HK-2 (cell line): Measurements from ENCODE around the gene TPO.
"Not testable (repeated sequence)": the region's sequence is repeated elsewhere in the genome, so short reads cannot be mapped to it uniquely, and the experiment has no call there.

Experiments used
- DNase-seq: peaks from one replicate; pipeline ENCODE4 v3.0.0-alpha.2; 2018; ENCODE audit not compliant: unreplicated experiment

TPO gene

DNA sequence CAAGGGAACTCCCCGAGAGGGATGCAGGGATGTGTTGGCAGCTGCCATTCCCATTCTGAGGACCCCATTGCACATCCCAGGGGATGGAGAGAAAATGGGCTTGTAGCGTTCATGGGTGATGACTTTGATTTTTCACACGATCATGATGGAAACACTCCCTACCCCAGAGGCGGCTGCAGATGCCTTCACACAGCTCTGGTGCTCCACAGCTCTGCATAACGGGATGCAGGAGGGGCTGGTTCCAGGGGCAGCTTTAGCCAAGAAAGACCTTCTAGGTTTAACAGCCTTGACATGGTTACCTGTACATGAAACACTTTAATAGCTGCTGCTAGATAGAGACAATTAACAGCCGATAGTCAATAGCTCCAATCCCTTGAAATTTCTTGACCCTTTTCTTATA lies 88.7 kb downstream of the TPO start:
- DNase-seq, result no peak

DNA sequence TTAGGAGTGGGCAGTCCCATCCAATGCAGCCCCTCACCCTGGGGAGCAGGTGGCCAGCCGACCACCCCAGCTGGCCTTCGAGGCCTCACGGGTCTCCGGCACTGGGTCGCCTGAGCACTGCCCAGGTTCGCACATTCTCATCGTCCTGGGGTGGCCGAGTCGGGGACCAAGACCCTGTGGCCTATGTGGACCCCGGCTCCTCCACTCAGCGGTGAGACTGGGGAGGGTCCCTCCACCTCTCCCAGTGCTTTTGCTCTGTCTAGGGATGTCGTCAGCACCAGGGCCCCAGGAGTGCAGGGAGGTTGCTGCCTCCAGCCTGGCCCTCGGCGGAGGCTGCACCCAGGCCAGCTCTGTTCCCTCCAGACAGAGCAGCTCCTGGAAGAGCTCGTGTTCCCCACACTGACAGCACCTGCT lies 89.6 kb downstream of the TPO start:
- no peak for DNase-seq

DNA sequence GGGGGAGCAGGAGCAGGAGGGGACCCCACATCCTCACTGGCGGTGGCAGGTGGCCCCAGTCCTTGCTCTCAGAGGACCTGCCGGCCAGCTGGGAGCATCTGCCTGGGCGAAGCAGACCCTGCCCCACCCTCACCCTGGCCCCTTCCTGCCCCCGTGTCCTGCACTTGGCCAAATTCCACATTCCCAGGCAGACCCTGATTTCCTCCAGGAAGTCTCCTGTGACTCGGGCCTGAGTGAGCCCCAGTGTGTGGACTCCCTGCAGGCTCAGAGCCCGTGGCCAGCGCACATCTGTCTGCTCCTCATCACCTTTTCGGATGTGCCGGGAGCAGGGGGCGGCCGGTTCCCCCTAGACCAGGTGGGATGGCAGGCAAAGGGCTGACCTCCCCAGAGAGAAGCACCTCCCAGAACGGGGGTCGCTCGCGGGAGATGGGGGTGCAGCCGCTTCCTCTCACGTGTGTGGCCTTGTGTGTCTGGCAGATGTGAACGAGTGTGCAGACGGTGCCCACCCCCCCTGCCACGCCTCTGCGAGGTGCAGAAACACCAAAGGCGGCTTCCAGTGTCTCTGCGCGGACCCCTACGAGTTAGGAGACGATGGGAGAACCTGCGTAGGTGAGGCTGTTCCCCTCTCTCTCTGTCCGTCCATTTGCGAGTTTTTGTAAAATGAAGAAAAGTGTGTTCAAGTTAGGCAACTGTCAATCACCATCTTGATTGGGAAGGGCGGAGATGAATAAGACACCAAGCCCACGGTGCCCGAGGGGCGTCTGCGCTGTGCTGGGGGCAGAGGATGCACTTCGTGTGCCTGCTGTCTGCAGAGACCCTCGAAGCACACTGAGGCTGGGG lies 90.4 kb downstream of the TPO start:
- no peak for DNase-seq

DNA sequence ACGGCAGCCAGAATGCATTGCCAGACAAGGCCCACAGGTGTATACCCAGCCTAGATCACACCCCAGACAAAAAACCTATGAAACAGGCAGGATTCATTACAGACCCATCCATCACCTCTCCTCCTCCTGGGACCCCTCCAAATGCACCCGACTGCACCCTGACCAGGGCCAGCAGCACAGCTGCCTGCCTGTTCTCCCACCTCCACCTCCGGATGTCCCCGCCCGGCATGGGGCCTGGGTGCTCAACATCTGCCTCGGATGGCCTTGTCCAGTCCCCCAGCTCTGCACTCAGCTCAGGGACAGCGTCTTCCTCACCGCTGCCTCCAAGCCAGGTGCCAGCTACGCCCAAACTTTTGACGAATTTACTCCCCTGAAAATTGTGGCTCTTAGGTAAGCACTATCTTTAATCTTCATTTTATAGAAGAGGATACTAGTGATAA lies 91.1 kb downstream of the TPO start:
- DNase-seq, result no peak

GRCh38 chr2:1505031-1505441 lies 91.8 kb downstream of the TPO start:
- DNase-seq, result no peak

- DNase-seq, result no peak
Measured at GRCh38 chr2:1509271-1510065, 96.2 kb downstream of the TPO start.

GRCh38 chr2:1510176-1510575 lies 96.9 kb downstream of the TPO start:
- no peak for DNase-seq

- no peak for DNase-seq
Measured at GRCh38 chr2:1511455-1511854, 98.2 kb downstream of the TPO start.

DNA sequence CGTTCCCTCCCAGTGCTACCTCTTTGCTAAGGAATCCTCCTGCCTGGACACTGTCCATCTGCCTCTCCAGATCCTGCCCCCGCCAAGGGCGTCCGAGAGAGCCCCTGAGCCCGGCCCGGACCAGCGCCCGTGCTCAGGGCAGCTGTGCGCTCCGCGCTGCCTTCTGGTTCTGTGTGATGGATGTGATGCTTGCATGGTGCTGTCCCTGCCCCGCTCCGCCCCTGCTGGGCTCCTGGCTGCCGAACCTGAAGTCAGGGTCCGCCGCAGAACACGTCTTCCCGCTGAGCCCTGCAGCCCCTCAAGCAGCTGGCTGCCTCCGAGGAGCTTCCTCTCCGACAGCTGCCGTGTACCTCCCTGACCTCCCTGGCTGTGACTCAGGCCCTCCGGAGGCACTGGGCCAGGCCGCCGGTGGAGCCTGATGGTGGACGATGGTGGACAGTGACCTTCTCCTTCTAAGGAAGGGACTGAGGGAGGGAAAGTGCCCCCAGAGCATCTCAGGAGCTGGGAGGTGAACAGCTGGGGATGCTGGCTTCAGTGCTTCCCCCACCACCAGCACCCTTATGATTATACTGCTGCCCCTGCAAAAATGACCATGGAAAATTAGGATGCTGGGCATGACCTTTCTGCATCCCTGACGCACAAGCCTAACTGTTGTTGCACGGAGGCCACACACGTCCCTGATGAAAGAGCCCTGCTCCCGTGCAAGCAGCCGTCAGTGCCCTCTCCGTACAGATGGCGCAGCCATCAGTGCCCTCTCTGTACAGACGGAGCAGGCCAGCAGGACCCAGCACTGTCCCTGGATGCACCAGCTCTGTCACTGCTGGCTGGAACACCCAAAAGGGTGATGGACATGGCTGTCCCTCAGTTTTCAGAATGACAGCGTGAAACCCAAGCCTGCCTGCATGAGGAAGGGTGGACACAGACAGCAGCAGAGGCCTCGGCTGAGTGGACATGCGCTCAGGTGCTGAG lies 99.3 kb downstream of the TPO start:
- DNase-seq, result no peak

DNA sequence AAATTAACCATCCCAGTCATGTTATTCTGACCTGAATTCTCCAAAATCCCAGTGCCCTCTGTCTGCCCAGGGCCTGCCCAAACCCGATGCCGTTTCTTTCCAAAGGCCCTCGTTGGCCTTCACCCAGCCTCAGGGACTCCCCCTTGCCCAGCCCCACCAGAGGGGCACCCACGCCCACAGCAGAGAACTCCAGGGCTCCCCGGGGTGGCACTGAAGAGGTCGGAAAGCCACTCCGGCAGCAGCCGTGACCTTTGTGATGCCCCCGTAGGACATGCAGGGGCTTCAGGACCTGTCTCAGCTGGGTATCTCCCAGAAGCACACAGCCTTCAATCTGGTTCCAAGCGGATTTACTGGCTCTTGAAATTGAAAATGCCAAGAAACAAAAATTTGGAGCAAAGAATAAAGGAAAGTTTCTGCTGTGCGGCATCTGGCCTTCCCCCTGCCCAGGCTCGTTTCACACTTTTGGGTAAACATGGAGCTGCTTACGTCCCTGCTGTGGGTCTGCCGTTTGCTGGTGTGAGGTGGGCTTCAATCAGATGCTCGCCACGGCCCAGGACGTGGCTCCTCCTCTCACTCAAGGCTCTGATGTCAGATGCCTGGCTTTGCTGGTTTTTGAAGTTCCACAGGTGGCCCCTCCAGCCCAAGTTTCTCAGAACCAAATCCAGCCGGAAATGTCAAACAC lies 101.3 kb downstream of the TPO start:
- no peak for DNase-seq

DNA sequence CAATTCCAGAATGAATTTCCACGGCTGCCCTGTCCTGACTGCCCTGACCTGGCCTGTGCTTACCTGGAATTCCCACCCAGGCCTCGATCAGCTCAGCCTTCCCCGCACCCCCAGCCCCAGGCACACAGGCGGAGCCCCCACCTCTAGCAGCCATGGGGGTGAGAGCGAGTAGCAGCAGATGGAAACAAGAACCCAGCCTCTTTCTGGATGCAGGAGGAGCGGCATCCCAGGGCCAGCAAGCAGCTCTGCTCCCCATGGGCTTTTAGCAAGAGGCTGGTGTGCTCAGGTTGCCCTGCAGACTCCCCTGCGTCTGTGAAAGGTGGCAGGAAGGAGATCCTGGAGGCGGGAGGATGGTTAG lies 101.8 kb downstream of the TPO start:
- no peak for DNase-seq

- DNase-seq, result no peak
Measured at GRCh38 chr2:1515986-1516797, 102.9 kb downstream of the TPO start.

DNA sequence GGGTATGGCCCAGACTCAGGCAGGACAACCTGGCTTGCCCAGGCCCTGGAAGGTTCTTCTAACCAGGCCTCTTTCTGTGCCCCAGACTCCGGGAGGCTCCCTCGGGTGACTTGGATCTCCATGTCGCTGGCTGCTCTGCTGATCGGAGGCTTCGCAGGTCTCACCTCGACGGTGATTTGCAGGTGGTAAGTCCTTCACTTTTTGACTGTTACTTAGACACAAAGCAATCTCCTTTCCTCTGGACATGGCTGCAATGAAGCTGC lies 103.5 kb downstream of the TPO start:
- no peak for DNase-seq

GRCh38 chr2:1517291-1517690 lies 104.0 kb downstream of the TPO start:
- DNase-seq, result not testable (repeated sequence)

DNA sequence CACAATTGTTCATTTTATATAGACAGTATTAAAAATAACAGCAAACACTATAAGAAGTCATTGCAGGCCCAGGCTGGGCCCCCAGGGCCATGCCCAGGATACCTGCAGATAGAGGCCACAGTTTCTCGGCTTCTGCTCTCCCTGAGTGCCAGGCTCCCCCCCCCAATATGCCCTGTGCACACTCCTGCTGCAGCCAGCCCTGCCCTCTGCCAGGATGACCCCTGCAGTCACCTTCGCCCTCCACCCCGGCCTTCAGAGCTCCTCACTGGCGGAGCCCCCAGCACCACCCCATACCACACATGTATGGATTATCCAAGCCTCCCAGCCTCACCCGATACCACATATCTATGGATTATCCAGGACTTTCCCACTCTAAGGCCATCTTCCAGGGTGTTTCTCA lies 104.5 kb downstream of the TPO start:
- DNase-seq, result no peak

GRCh38 chr2:1518331-1518803 lies 105.1 kb downstream of the TPO start:
- DNase-seq, result no peak

GRCh38 chr2:1518867-1519530 lies 105.7 kb downstream of the TPO start:
- no peak for DNase-seq

GRCh38 chr2:1521191-1521877 lies 108.1 kb downstream of the TPO start:
- DNase-seq, result no peak
